Left colon (tissue), 2 donors: ENCODE data around the gene ACLY. TPM values are rescaled to one million over a fixed set of nuclear protein-coding genes. Genes with fewer than 3 reads are reported as not detected.

ENCODE experiments used
- ATAC-seq: fragments of 200-7000 bp; cut with Tn5 transposase; one replicate; pipeline ENCODE4 v1.9.1; 2020; ENCODE audit warnings: mild to moderate bottlenecking, moderate library complexity
- DNase-seq, 2 donors: peaks; one replicate each; pipeline ENCODE4 v3.0.0-alpha.2; 2020
- intact Hi-C, 2 donors: fragments of 100-400 bp; cut with DNase I in 1 of 2; cut with micrococcal nuclease in 1 of 2; formaldehyde crosslinking; loops; one replicate each; pipeline versions ENCODE4 v1.11.2 to v1.14.0; 2022; cut with DNase I, micrococcal nuclease
- total RNA-seq, 2 donors: library from RNA; stranded (reverse); fragmentation: NEBNext Ultra II Directional; extraction: Animal tissue kit (Norgen Biotek cat#: 25700); gene quantifications; one replicate each; pipeline ENCODE4 v1.2.1, GENCODE V29; 2021
- donor health status: DM: no; HTN: no; CAD: no.
- donor health status: DM: yes; HTN: yes; CAD: no.

The ACLY gene
- total RNA-seq, 2 donors from 2014 or later: 88.2 to 125 TPM

GRCh38 chr17:41917679-41918313 lies 955 bp downstream of the ACLY start:
- intact Hi-C loops: no loop called here

GRCh38 chr17:41917192-41917591 lies 1.6 kb downstream of the ACLY start:
- ATAC-seq (no peak), DNase-seq (no peak)
- intact Hi-C loops: no loop called here

More at GRCh38 chr17:41917679-41918313, 955 bp downstream of the ACLY start:
- DNase-seq (peak; percentile 64 to 78), ATAC-seq (peak; percentile 34)

GRCh38 chr17:41915566-41915965 lies 3.2 kb downstream of the ACLY start:
- DNase-seq: no peak
- no peak for ATAC-seq
- intact Hi-C loops: no loop called here

- no peak for ATAC-seq
Measured at GRCh38 chr17:41915020-41915419, 3.7 kb downstream of the ACLY start.

GRCh38 chr17:41914358-41914766 lies 4.4 kb downstream of the ACLY start:
- ATAC-seq (no peak), DNase-seq (peak in 1 of 2 donors; percentile 31)
- intact Hi-C loops: no loop called here

More at GRCh38 chr17:41915020-41915419, 3.7 kb downstream of the ACLY start:
- intact Hi-C loops: no loop called here
- no peak for DNase-seq

- no peak for ATAC-seq
- intact Hi-C loops: no loop called here
- no peak for DNase-seq
Measured at GRCh38 chr17:41913798-41914197, 5.0 kb downstream of the ACLY start.

- intact Hi-C loops: no loop called here
- no peak for ATAC-seq
- no peak for DNase-seq
Measured at GRCh38 chr17:41912925-41913324, 5.8 kb downstream of the ACLY start.

- intact Hi-C loops: no loop called here
- ATAC-seq (no peak), DNase-seq (no peak)
Measured at GRCh38 chr17:41910701-41911391, 7.9 kb downstream of the ACLY start.

GRCh38 chr17:41909088-41909487 lies 9.7 kb downstream of the ACLY start:
- ATAC-seq (no peak), DNase-seq (no peak)
- intact Hi-C loops: no loop called here

- DNase-seq (no peak), ATAC-seq (peak; percentile 88)
- intact Hi-C loops: no loop called here
Measured at GRCh38 chr17:41907633-41908539, 10.9 kb downstream of the ACLY start.

GRCh38 chr17:41907185-41907556 lies 11.6 kb downstream of the ACLY start:
- ATAC-seq (no peak), DNase-seq (no peak)
- intact Hi-C loops: no loop called here

GRCh38 chr17:41906465-41907184 lies 12.1 kb downstream of the ACLY start:
- intact Hi-C loops: no loop called here
- no peak for DNase-seq
- ATAC-seq: no peak

- intact Hi-C loops: no loop called here
- ATAC-seq: no peak
- no peak for DNase-seq
Measured at GRCh38 chr17:41905172-41905571, 13.6 kb downstream of the ACLY start.

- DNase-seq (no peak), ATAC-seq (no peak)
- intact Hi-C loops: no loop called here
Measured at GRCh38 chr17:41904242-41904841, 14.4 kb downstream of the ACLY start.

GRCh38 chr17:41901646-41902045 lies 17.1 kb downstream of the ACLY start:
- no peak for DNase-seq
- ATAC-seq: no peak
- intact Hi-C loops: no loop called here

GRCh38 chr17:41896726-41897125 lies 22.0 kb downstream of the ACLY start:
- ATAC-seq (no peak), DNase-seq (no peak)
- intact Hi-C loops: no loop called here

GRCh38 chr17:41895617-41896016 lies 23.1 kb downstream of the ACLY start:
- intact Hi-C loops: no loop called here
- ATAC-seq (no peak), DNase-seq (no peak)

- DNase-seq: no peak
- no peak for ATAC-seq
- intact Hi-C loops: no loop called here
Measured at GRCh38 chr17:41894791-41895331, 23.9 kb downstream of the ACLY start.
